CD4-positive, CD25-positive, alpha-beta regulatory T cell (primary cell): ENCODE data around the gene OTOGL. TPM values are rescaled to one million over a fixed set of nuclear protein-coding genes. Genes with fewer than 3 reads are reported as not detected.

Experiments used
- ATAC-seq, 2 donors: fragments of 150-1000 bp; cut with Tn5 transposase; one replicate each; pipeline ENCODE4 v1.10.0; 2021; ENCODE audit warnings: low read depth in 2 of 2, moderate number of reproducible peaks in 2 of 2, moderate library complexity in 1 of 2
- DNase-seq, 3 donors: peaks; one replicate each; pipeline versions ENCODE4 v3.0.0 to v3.0.0-alpha.2; 2012 to 2022; ENCODE audit warnings: mixed read lengths in 1 of 3
- H3K27ac ChIP-seq: one replicate; pipeline ENCODE4 v1.7.0; 2013; ENCODE audit warnings: mild to moderate bottlenecking, low read length; ENCODE audit not compliant: insufficient read depth, poor library complexity, severe bottlenecking
- H3K27me3 ChIP-seq: one replicate; pipeline ENCODE4 v1.7.0; 2013; ENCODE audit warnings: low read length; ENCODE audit not compliant: control insufficient read depth, insufficient read depth
- H3K36me3 ChIP-seq: one replicate; pipeline ENCODE4 v1.7.0; 2013; ENCODE audit warnings: mild to moderate bottlenecking, low read length, moderate library complexity; ENCODE audit not compliant: control insufficient read depth, insufficient read depth
- H3K4me1 ChIP-seq: 2 replicates; pipeline ENCODE4 v1.7.0; 2013; ENCODE audit warnings: mild to moderate bottlenecking, low read length; ENCODE audit not compliant: insufficient read depth, control insufficient read depth, poor library complexity, severe bottlenecking
- H3K4me3 ChIP-seq: one replicate; pipeline ENCODE4 v1.7.0; 2013; ENCODE audit warnings: low read depth, mild to moderate bottlenecking, low read length, moderate library complexity
- H3K9me3 ChIP-seq, 2 experiments: 1 replicate in 1 of 2; 2 replicates in 1 of 2; pipeline ENCODE4 v1.7.0; 2013; ENCODE audit warnings: low read length in 2 of 2, mild to moderate bottlenecking in 1 of 2, moderate library complexity in 1 of 2; ENCODE audit not compliant: control insufficient read depth in 2 of 2
- H3K27ac Mint-ChIP-seq, 3 donors: one replicate each; pipeline ENCODE4 v1.8.0; 2020 to 2022; ENCODE audit warnings: mild to moderate bottlenecking in 3 of 3, mixed read lengths in 3 of 3, moderate library complexity in 2 of 3
- H3K27me3 Mint-ChIP-seq: one replicate; pipeline ENCODE4 v1.8.0; 2022; ENCODE audit warnings: mild to moderate bottlenecking, mixed read lengths
- H3K36me3 Mint-ChIP-seq: one replicate; pipeline ENCODE4 v1.8.0; 2020; ENCODE audit warnings: mixed read lengths
- H3K4me1 Mint-ChIP-seq, 4 donors: one replicate each; pipeline ENCODE4 v1.8.0; 2020 to 2022; ENCODE audit warnings: mixed read lengths in 4 of 4, mild to moderate bottlenecking in 1 of 4
- H3K4me3 Mint-ChIP-seq, 4 donors: one replicate each; pipeline ENCODE4 v1.8.0; 2020 to 2022; ENCODE audit warnings: mild to moderate bottlenecking in 4 of 4, mixed read lengths in 4 of 4, moderate library complexity in 3 of 4
- H3K9me3 Mint-ChIP-seq, 7 donors: one replicate each; pipeline ENCODE4 v1.8.0; 2020 to 2022; ENCODE audit warnings: mixed read lengths in 7 of 7, mild to moderate bottlenecking in 3 of 7, moderate library complexity in 2 of 7
- polyA plus RNA-seq, 4 donors: library from polyadenylated mRNA; unstranded; fragments of 300-500 nt; fragmentation: Illumina TruSeq; gene quantifications; one replicate each; pipeline ENCODE4 v1.2.3, GENCODE V29; 2021
- total RNA-seq: library from RNA; stranded (reverse); gene quantifications from one replicate; pipeline ENCODE4 v1.2.3, GENCODE V29; 2022

The OTOGL gene
- total and polyA plus RNA-seq, 5 donors from 2014 or later, result not detected

GRCh38 chr12:80381121-80381520 is 281.8 kb downstream of the OTOGL start:
- no peak overlapping the region for H3K4me3 Mint-ChIP-seq
- H3K27me3 Mint-ChIP-seq, result no peaks in the 10 kb centered on the region
- no peaks in the 10 kb centered on the region for H3K36me3 Mint-ChIP-seq
- DNase-seq, result no peak
- peaks cover 0 to 4% (median 2%) of the 10 kb centered on the region in 7 donors for H3K9me3 Mint-ChIP-seq
- H3K4me1 ChIP-seq, result no peaks in the 10 kb centered on the region
- no peak overlapping the region for H3K27ac Mint-ChIP-seq
- H3K36me3 ChIP-seq, result no peaks in the 10 kb centered on the region
- H3K9me3 ChIP-seq, result no peaks in the 10 kb centered on the region
- H3K4me1 Mint-ChIP-seq, result no peaks in the 10 kb centered on the region
- H3K4me3 ChIP-seq, result no peak overlapping the region
- no peak overlapping the region for H3K27ac ChIP-seq
- no peaks in the 10 kb centered on the region for H3K27me3 ChIP-seq
- ATAC-seq, result no peak

- Histone ChIP-seq H3K4me3 (no peak overlapping the region), H3K4me1 (no peaks in the 10 kb centered on the region), H3K36me3 (no peaks in the 10 kb centered on the region), H3K9me3 (no peaks in the 10 kb centered on the region), H3K27ac (no peak overlapping the region), H3K27me3 (no peaks in the 10 kb centered on the region)
- H3K36me3 Mint-ChIP-seq, result no peaks in the 10 kb centered on the region
- H3K4me3 Mint-ChIP-seq, result no peak overlapping the region
- no peak for DNase-seq
- H3K27ac Mint-ChIP-seq, result no peak overlapping the region
- ATAC-seq, result no peak
- H3K9me3 Mint-ChIP-seq, result peaks cover 0 to 5% (median 3%) of the 10 kb centered on the region in 7 donors
- no peaks in the 10 kb centered on the region for H3K4me1 Mint-ChIP-seq
- H3K27me3 Mint-ChIP-seq, result no peaks in the 10 kb centered on the region
Measured at GRCh38 chr12:80382254-80382653, 282.9 kb downstream of the OTOGL start.

GRCh38 chr12:80400571-80400991 is 301.2 kb downstream of the OTOGL start:
- Mint-ChIP-seq H3K4me3 (no peak overlapping the region), H3K36me3 (no peaks in the 10 kb centered on the region), H3K4me1 (peaks cover 0 to 5% (median 0%) of the 10 kb centered on the region in 4 donors), H3K27ac (no peak overlapping the region), H3K9me3 (peaks cover 0 to 10% (median 4%) of the 10 kb centered on the region in 7 donors), H3K27me3 (no peaks in the 10 kb centered on the region)
- H3K36me3 ChIP-seq, result no peaks in the 10 kb centered on the region
- H3K27ac ChIP-seq, result no peak overlapping the region
- no peaks in the 10 kb centered on the region for H3K27me3 ChIP-seq
- no peak for ATAC-seq
- DNase-seq, result no peak
- H3K4me3 ChIP-seq, result no peak overlapping the region
- no peaks in the 10 kb centered on the region for H3K4me1 ChIP-seq
- H3K9me3 ChIP-seq, result no peaks in the 10 kb centered on the region

GRCh38 chr12:80401191-80401590 is 301.9 kb downstream of the OTOGL start:
- no peak for ATAC-seq
- no peak overlapping the region for H3K27ac ChIP-seq
- H3K4me3 Mint-ChIP-seq, result no peak overlapping the region

GRCh38 chr12:80404629-80405028 is 305.3 kb downstream of the OTOGL start:
- no peak overlapping the region for H3K4me3 ChIP-seq
- H3K27me3 ChIP-seq, result no peaks in the 10 kb centered on the region
- H3K27me3 Mint-ChIP-seq, result no peaks in the 10 kb centered on the region
- peaks cover 0 to 5% (median 3%) of the 10 kb centered on the region in 7 donors for H3K9me3 Mint-ChIP-seq
- no peak overlapping the region for H3K27ac Mint-ChIP-seq
- no peaks in the 10 kb centered on the region for H3K36me3 ChIP-seq
- H3K36me3 Mint-ChIP-seq, result no peaks in the 10 kb centered on the region
- no peak for DNase-seq
- H3K4me3 Mint-ChIP-seq, result no peak overlapping the region
- ATAC-seq, result no peak
- H3K4me1 Mint-ChIP-seq, result peaks cover 0 to 5% (median 0%) of the 10 kb centered on the region in 4 donors
- no peaks in the 10 kb centered on the region for H3K9me3 ChIP-seq
- no peaks in the 10 kb centered on the region for H3K4me1 ChIP-seq
- H3K27ac ChIP-seq, result no peak overlapping the region

More at GRCh38 chr12:80401191-80401590, 301.9 kb downstream of the OTOGL start:
- DNase-seq, result no peak
- peaks cover 0 to 5% (median 0%) of the 10 kb centered on the region in 4 donors for H3K4me1 Mint-ChIP-seq
- H3K36me3 Mint-ChIP-seq, result no peaks in the 10 kb centered on the region
- H3K9me3 Mint-ChIP-seq, result peaks cover 0 to 10% (median 4%) of the 10 kb centered on the region in 7 donors
- Histone ChIP-seq H3K9me3 (no peaks in the 10 kb centered on the region), H3K36me3 (no peaks in the 10 kb centered on the region), H3K4me3 (no peak overlapping the region), H3K27me3 (no peaks in the 10 kb centered on the region), H3K4me1 (no peaks in the 10 kb centered on the region)
- H3K27ac Mint-ChIP-seq, result no peak overlapping the region
- no peaks in the 10 kb centered on the region for H3K27me3 Mint-ChIP-seq

- Mint-ChIP-seq H3K4me1 (no peaks in the 10 kb centered on the region), H3K36me3 (no peaks in the 10 kb centered on the region), H3K4me3 (no peak overlapping the region), H3K27ac (no peak overlapping the region), H3K9me3 (peaks cover 0 to 4% (median 0%) of the 10 kb centered on the region in 7 donors), H3K27me3 (no peaks in the 10 kb centered on the region)
- Histone ChIP-seq H3K27me3 (no peaks in the 10 kb centered on the region), H3K4me3 (no peak overlapping the region), H3K27ac (no peak overlapping the region), H3K4me1 (no peaks in the 10 kb centered on the region), H3K36me3 (no peaks in the 10 kb centered on the region), H3K9me3 (no peaks in the 10 kb centered on the region)
- ATAC-seq (no peak), DNase-seq (no peak)
Measured at GRCh38 chr12:80406253-80406652, 306.9 kb downstream of the OTOGL start.

- ATAC-seq, result no peak
Measured at GRCh38 chr12:80411787-80412186, 312.4 kb downstream of the OTOGL start.

GRCh38 chr12:80412343-80412953 is 313.1 kb downstream of the OTOGL start:
- no peak for ATAC-seq
- H3K27me3 ChIP-seq, result no peaks in the 10 kb centered on the region
- H3K27ac ChIP-seq, result no peak overlapping the region
- no peaks in the 10 kb centered on the region for H3K27me3 Mint-ChIP-seq
- peak in 1 of 3 donors; percentile 30 for DNase-seq
- H3K9me3 ChIP-seq, result no peaks in the 10 kb centered on the region
- no peaks in the 10 kb centered on the region for H3K4me1 Mint-ChIP-seq
- H3K9me3 Mint-ChIP-seq, result peaks cover 0 to 4% (median 0%) of the 10 kb centered on the region in 7 donors
- no peak overlapping the region for H3K4me3 Mint-ChIP-seq
- no peaks in the 10 kb centered on the region for H3K36me3 Mint-ChIP-seq
- no peak overlapping the region for H3K27ac Mint-ChIP-seq
- no peaks in the 10 kb centered on the region for H3K4me1 ChIP-seq
- H3K4me3 ChIP-seq, result no peak overlapping the region
- H3K36me3 ChIP-seq, result no peaks in the 10 kb centered on the region

More at GRCh38 chr12:80411787-80412186, 312.4 kb downstream of the OTOGL start:
- H3K4me3 ChIP-seq, result no peak overlapping the region
- no peaks in the 10 kb centered on the region for H3K27me3 Mint-ChIP-seq
- no peaks in the 10 kb centered on the region for H3K36me3 ChIP-seq
- H3K4me1 ChIP-seq, result no peaks in the 10 kb centered on the region
- no peaks in the 10 kb centered on the region for H3K27me3 ChIP-seq
- no peaks in the 10 kb centered on the region for H3K36me3 Mint-ChIP-seq
- H3K4me1 Mint-ChIP-seq, result no peaks in the 10 kb centered on the region
- no peak overlapping the region for H3K27ac Mint-ChIP-seq
- H3K9me3 ChIP-seq, result no peaks in the 10 kb centered on the region
- no peak overlapping the region for H3K27ac ChIP-seq
- H3K9me3 Mint-ChIP-seq, result peaks cover 0 to 4% (median 0%) of the 10 kb centered on the region in 7 donors
- no peak overlapping the region for H3K4me3 Mint-ChIP-seq
- no peak for DNase-seq
